ENCODE results near the gene AKAP13.
A peak's percentile ranks its signal among the peaks of the same experiment; 100 is the strongest.

Gene AKAP13

DNA sequence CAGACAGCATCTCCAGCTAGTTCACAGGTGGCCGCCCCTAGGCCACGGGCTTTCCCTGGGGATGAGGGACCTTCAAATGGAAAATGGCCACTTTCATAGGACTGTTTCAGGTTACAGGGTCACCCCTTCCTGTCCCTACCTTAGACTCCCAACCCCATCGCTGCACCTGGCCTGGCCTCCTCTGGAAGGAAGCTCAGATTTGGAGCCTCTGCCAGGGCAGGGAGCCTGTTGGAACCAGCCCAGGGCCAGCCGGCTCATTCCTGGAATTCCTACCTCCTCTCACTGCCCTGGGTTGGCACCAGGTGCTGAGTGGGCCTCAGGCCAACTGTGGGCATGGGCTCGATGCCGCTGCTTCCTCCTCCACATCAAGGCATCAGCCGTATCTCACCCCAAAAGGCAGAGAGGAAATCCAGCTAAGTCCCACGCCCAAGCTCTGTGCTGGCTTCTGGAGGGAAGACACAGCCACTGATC is 372.1 kb downstream of the AKAP13 start:
- TF ChIP-seq, protein P1, sequence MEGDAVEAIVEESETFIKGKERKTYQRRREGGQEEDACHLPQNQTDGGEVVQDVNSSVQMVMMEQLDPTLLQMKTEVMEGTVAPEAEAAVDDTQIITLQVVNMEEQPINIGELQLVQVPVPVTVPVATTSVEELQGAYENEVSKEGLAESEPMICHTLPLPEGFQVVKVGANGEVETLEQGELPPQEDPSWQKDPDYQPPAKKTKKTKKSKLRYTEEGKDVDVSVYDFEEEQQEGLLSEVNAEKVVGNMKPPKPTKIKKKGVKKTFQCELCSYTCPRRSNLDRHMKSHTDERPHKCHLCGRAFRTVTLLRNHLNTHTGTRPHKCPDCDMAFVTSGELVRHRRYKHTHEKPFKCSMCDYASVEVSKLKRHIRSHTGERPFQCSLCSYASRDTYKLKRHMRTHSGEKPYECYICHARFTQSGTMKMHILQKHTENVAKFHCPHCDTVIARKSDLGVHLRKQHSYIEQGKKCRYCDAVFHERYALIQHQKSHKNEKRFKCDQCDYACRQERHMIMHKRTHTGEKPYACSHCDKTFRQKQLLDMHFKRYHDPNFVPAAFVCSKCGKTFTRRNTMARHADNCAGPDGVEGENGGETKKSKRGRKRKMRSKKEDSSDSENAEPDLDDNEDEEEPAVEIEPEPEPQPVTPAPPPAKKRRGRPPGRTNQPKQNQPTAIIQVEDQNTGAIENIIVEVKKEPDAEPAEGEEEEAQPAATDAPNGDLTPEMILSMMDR (conservative IDR thresholded peaks at IDR 0.05; ENCODE audit: low read length): no peak
- DNase-seq (ENCODE audit: low read depth): no peak
- H3K4me3 ChIP-seq (ENCODE audit: low read length): no peak overlapping the region

DNA sequence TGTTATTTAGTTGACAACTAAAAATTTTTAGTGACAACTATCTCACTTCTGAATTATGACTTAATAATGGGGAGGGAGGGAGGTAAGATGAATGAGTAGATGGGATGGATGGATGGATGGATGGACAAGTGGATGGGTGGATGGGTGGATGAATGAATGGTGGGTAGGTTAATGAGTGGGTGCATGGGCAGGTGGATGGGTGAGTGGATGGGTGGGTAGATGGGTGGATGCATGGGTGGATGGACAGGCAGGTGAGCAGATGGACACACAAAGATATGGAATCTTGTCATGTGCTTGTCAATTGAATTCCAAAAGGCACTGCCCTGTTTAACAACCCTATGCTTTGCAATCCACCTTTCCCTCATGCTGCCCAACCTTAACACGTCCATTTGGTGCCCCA is 372.9 kb downstream of the AKAP13 start:
- no peak for DNase-seq (ENCODE audit: low read depth)
- TF ChIP-seq, protein P1 (conservative IDR thresholded peaks at IDR 0.05; ENCODE audit: low read length): no peak
- no peak overlapping the region for H3K4me3 ChIP-seq (ENCODE audit: low read length)

DNA sequence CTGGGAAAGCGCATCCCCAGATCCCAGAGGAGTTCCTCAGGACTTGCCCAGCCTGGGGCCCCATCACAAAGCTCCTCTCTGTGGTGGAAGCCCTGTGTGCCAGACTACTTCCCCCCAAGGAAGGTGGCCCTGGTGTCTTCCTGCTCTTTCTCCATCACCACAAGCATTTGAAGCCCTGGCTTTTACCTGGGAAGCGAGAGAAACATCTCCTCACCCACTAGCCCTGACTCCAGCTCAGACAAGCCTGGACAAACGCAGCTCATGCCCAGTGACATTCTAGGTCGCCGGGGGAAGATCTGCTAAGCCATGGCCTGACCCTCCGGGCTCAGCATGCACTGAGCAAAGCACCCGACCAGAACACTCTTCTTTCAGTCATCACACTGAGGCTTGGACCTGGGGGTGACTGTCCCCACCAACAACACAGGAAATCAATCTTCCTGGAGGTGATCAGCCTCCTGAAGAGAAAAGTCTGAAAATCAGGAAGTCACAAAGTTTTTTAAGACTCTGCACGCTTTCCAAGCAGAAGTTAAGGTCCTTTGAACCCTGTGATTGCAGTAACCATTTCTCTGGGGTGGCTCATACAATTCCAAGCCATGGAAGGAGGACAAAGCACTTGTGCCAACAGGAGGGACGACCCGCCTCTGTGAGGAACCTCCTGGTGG is 373.5 kb downstream of the AKAP13 start:
- no peak overlapping the region for H3K4me3 ChIP-seq (ENCODE audit: low read length)
- TF ChIP-seq, protein P1 (conservative IDR thresholded peaks at IDR 0.05; ENCODE audit: low read length): no peak
- DNase-seq (ENCODE audit: low read depth): no peak

DNA sequence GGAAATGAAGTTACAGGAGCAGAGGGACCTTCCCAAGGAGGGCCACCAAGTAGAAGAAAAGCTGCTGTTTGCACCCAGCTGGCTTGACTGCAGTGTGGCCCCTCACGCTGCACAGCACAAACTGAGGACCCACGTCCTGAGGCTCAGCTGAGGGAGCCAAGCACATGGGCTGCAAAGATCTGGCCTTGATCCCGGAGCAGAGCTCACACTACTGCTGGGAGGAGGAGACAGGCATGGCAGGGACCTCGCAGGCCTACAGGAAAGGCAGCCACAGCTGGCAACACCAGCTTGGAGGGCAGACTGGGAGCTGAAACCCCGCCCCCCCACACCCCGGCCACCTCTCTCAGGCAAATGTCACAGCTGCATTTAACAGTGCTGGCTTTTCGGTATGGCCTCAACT is 374.6 kb downstream of the AKAP13 start:
- peak; percentile 38 for DNase-seq (ENCODE audit: low read depth)
- no peak overlapping the region for H3K4me3 ChIP-seq (ENCODE audit: low read length)
- TF ChIP-seq, protein P1 (conservative IDR thresholded peaks at IDR 0.05; ENCODE audit: low read length): no peak

DNA sequence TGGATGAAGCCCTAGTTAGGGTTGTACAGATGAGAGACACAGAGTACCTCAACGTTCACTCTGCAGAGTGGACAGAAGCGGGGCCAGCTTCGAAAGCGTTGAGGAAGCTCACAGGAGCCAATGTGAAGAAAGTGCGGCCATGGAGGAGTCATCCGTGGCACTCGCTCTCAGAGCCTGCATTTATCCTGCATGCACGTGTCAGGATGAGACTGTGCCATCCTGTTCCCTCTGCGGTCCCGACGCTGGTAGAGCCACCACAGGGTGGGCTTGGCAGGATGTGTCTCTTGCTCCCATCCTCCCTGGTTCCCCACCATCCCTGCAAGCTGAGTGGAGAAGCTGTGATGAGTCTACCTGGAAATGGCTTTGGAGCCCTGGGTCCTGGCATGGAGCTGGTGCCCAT is 375.1 kb downstream of the AKAP13 start:
- TF ChIP-seq, protein P1 (conservative IDR thresholded peaks at IDR 0.05; ENCODE audit: low read length): no peak
- H3K4me3 ChIP-seq (ENCODE audit: low read length): no peak overlapping the region
- DNase-seq (ENCODE audit: low read depth): no peak

DNA sequence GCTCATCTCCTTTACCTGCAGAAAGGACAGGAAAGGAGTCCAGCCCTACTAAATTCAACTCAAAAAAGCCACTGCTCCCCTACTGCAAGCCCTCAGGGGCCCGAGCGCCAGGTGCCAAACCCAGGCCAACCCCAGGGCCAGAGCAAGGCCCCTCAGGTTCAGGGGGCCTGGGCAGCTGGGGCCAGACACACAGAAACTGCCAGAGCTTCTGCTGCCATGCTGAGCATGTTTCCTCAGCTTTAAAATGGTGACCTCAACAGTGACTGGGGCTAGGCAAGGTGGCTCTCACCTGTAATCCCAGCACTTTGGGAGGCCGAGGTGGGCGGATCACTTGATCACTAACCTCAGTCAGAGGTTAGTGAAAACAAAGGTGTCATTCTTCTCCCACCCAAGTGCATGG is 375.5 kb downstream of the AKAP13 start:
- H3K4me3 ChIP-seq (ENCODE audit: low read length): no peak overlapping the region
- TF ChIP-seq, protein P1 (conservative IDR thresholded peaks at IDR 0.05; ENCODE audit: low read length): no peak
- DNase-seq (ENCODE audit: low read depth): no peak

DNA sequence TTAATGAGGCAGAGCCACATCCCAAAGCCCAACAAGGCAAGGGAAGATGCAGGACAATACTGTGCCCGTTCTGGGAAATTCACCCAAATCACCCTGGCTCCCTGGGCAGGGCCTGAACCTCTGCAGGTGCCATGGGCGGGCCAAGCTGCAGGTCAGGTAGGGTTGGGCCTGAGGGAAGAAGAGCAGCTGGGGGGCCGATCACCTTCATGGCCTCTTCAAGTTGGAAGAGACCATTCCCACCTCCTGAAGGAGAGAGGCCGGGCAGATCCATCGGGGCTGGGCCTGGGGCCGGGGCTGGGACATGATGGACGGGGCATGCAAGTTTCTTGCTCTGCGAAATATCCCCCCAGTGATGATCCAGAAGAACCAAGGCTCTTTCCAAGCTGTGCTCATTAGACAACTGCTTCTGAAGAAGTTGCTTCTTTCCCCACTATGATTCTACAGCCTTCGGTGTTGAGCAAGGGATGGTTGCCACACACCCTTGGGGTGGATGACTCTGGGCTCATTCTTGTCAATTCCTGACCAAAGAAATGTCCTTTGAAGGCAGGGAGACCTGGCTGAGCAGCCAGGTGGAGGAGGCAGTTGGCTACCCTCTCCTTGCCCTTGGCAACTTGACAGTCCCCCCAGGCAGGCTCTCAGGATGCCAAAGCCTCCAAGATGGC is 376.1 kb downstream of the AKAP13 start:
- TF ChIP-seq, protein P1 (conservative IDR thresholded peaks at IDR 0.05; ENCODE audit: low read length): no peak
- peak; percentile 31 for DNase-seq (ENCODE audit: low read depth)
- H3K4me3 ChIP-seq (ENCODE audit: low read length): no peak overlapping the region

All from AG10803 (cell line).